NAMALWA (cell line): ENCODE data around the gene PLXNB2.
A peak's percentile ranks its signal among the peaks of the same experiment; 100 is the strongest.

ENCODE experiments used
- DNase-seq: peaks from one replicate; pipeline ENCODE4 v3.0.0-alpha.2; 2015; ENCODE audit warnings: low spot score

PLXNB2 gene, protein sequence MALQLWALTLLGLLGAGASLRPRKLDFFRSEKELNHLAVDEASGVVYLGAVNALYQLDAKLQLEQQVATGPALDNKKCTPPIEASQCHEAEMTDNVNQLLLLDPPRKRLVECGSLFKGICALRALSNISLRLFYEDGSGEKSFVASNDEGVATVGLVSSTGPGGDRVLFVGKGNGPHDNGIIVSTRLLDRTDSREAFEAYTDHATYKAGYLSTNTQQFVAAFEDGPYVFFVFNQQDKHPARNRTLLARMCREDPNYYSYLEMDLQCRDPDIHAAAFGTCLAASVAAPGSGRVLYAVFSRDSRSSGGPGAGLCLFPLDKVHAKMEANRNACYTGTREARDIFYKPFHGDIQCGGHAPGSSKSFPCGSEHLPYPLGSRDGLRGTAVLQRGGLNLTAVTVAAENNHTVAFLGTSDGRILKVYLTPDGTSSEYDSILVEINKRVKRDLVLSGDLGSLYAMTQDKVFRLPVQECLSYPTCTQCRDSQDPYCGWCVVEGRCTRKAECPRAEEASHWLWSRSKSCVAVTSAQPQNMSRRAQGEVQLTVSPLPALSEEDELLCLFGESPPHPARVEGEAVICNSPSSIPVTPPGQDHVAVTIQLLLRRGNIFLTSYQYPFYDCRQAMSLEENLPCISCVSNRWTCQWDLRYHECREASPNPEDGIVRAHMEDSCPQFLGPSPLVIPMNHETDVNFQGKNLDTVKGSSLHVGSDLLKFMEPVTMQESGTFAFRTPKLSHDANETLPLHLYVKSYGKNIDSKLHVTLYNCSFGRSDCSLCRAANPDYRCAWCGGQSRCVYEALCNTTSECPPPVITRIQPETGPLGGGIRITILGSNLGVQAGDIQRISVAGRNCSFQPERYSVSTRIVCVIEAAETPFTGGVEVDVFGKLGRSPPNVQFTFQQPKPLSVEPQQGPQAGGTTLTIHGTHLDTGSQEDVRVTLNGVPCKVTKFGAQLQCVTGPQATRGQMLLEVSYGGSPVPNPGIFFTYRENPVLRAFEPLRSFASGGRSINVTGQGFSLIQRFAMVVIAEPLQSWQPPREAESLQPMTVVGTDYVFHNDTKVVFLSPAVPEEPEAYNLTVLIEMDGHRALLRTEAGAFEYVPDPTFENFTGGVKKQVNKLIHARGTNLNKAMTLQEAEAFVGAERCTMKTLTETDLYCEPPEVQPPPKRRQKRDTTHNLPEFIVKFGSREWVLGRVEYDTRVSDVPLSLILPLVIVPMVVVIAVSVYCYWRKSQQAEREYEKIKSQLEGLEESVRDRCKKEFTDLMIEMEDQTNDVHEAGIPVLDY (N-terminal part only)

DNA sequence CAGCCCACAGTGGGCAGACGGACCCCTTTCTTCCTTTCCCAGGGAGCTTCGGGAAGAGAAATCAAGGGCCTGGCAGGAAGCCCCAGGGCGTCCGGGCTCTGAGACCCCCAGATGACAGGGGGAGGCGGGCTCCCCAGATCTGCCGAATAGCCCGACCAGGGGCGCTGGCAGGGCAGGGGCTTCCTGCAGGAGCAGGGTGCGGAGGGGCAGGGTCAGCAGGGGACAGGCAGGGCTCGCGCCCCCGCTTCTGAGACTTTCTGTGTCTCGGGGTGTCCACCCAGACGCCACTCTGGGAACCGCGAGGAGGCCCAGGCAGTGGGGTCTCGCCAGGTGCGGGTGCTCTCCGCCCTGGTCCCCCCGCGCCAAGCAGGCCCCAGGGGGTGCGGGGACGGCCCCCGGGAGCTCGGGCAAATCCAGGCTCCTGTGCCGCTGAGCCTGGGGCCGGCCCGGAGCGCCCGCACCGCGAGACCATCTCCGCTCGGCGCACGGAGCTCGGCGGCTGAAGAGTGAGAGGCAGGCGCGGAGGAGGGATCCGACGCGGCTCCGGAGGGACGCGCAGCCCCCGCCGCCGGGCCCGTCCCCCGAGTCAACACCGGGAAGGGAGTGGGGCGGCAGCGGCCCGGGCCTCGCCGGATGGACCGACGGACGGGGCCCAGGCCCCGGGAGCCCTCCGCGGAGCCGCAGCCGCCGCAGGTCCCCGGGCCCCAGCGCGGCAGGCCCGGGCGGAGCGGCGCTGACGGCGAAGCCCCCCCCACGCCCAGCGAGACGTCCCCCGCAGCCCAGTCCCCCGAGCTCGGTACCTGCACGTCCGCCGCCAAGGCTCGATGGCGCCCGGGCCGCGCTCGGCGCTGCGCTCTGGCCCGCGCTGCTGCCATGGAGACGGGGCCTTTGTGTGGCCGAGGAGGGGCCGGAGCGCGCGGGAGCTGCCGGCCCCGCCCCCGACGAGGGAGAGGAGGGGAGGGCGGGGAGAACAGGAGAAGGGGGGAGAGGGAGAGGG, at the start of gene PLXNB2:
PLXNB2 (minus strand) TSS at position 894 of the 997 bp plus-strand sequence. CDS start 17,062 bp downstream, outside the sequence.
- DNase-seq = peak; percentile 76

DNA sequence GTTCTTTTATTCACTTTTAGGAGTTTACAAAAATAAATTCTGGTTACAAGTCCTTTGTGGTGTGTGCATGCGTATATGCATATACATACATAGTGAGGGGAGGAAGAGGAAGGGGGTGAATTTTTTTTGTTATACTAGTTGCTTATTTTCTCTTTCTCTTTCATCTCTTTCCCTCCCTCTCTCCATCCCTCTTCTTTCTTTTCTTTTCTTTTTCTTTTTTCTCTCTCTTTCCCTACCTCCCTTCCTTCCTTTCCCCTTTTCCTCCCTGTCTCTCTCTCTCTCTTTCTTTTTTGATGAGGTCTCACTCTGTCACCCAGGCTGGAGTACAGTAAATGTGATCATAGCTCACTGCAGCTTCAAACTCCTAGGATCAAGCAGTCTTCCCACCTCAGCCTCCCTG, 49.8 kb upstream of the PLXNB2 start:
- DNase-seq = no peak

DNA sequence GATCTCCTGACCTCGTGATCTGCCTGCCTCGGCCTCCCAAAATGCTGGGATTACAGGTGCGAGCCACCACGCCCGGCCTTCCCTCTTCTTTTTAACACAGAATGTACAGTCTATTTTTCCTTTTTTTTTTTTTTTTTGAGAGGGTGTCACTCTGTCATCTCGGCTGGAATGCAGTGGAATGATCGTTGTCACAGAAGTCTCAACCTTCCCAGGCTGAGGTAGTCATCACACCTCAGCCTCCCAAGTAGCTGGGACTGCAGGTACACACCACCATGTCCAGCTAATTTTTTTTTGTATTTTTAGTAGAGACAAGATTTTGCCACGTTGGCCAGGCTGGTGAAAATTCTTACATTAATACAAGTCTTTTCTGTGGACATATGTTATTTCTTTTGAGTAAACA, 48.7 kb upstream of the PLXNB2 start:
- DNase-seq = no peak

DNA sequence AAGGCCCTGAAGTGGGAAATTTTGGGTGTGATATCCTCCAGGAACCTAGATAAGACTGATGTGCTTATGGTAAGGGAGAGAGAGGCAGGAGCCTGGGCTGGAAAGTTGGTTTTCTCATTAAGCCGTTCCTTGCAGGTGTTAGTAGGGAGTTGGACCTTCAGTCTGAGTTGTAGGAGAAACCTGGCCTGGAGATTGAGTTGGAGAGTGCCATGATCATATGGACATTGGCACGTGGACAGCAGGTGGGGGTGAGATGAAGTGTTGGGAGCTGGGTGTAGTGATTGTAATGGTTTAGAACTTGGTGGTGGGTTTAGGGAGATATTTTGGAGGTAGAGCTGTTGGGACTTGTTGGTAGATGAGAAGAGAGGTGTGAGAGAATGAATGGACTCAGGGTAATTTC, 40.6 kb upstream of the PLXNB2 start:
- no peak for DNase-seq

DNA sequence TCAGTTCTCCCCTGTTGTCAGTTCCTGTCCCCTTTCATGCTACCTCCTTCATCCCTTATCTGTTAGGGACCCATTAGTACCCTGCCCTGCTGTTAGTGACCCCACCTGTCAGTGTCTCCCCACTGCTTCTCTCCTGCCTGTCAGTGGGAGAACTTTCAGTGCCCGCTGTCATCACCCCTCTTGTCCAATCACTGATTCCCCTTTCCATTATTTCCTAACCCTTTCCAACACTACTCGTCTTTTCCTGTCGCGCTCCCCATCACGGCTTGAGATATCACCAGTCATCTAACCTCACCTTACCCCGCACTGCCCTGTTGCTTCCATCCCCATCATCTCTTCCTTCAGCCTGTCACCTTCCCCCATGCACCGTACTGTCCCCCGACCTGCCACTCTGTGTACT, 39.7 kb upstream of the PLXNB2 start:
- no peak for DNase-seq

DNA sequence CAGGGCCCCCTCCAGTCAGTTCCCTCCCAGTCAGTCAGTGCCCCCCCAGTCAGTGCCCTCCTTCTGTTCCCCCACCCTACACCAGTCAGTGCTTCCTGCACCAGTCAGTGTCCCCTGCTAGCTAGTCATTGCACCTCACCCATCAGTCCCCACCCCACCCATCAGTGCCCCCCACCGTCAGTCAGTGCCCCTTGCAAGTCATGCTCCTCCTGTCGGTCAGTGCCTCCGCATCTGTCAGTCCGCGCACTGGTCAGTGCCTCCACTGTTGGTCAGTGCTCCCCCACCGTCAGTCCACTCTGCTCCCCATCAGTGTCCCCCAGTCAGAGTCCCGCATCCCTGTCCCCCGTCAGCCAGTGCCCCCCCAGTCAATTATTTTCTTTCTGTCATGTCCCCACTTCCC, 39.0 kb upstream of the PLXNB2 start:
- DNase-seq = no peak

DNA sequence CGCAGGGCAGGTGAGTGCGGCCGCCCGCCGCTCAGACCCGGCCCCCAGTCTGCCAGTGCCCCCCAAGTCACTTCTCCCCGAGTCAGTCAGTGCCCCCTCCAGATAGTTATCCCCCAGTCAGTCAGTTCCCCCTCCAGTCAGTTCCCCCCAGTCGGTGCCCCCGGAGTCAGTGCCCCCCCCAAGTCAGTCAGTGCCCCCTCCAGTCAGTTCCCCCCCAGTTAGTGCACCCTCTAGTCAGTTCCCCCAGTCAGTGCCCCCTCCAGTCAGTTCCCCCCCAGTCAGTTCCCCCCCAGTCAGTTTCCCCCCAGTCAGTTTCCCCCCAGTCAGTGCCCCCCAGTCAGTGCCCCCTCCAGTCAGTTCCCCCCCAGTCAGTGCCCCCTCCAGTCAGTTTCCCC, 36.1 kb upstream of the PLXNB2 start:
- DNase-seq = no peak

DNA sequence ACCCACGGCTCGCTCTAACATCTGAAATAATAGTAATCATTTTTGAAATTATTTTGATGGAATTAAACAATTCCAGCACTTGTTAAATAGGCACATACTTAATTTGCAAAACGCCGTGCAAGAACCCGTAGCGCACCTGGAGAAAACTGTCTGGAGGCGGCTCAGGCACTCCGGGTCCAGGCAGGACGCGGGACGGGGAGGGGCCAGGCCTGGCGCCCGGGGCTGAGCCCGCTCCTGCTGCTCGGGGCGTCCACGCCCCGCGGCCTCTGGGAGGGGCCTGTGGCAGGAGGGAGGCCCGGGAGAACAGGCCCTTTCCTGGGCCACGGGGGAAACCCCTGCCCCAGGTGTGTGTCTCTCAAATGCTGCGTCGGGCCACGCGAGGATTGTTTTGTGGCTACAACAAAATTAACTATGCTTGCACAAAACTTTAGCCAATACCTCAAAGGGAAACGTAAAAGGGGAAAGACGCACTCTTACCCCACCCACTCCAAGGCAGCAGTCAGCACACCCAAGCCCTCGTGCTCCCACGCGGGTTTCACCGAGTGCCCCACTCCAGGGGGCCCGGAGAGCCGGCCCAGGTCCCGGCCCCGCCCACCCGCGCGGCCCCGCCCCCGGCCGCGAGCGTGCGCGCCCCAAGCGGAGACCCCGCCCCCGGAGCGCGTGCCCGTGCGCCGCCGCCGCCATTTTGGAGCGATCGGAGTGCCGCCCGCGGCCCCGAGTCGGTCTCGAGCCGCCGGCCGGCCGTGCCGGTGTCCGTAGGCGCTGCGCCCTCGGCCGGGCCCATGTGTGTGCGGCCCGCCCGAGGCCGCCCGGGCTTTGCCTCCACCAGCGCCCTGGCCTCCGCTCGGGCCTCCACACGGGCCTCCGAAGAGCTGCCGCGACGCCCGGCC, 35.5 kb upstream of the PLXNB2 start, which contains the start of gene PPP6R2:
PPP6R2 (plus strand) TSS at position 677 of the 890 bp plus-strand sequence. CDS start 50,582 bp downstream, outside the sequence.
- peak; percentile 81 for DNase-seq

DNA sequence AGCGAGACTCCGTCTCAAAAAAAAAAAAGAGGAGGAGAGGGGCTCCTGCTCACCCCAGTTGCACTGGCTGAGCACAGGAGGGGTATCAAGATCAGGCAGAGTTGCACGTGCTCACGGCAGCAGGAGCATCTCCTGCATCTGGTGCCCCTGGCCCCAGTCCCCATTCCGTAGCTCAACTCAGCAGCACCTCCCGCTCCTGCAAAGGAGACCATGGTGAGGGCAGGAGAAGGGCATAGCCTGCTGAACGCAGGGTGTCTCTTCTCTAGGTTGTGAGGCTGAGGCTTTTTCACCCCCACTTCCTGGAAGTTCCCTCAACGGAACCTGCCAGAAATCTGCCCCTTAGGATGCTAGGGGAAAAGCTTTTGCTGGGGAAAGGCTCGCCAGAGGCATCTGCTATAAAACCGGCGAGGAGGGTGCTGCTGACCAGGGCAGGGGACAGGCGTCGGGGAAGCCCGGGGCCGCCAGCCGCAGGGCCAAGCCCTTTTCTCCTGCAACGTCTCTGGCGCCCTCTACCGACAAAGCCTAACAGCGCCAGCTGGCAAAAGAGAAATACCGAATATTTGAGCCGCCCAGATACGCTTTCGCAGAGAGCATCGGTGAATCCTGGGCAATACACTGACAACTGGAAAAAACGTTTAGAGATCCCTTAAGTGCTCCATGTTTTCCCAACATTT, 34.7 kb upstream of the PLXNB2 start:
- DNase-seq = peak; percentile 94

DNA sequence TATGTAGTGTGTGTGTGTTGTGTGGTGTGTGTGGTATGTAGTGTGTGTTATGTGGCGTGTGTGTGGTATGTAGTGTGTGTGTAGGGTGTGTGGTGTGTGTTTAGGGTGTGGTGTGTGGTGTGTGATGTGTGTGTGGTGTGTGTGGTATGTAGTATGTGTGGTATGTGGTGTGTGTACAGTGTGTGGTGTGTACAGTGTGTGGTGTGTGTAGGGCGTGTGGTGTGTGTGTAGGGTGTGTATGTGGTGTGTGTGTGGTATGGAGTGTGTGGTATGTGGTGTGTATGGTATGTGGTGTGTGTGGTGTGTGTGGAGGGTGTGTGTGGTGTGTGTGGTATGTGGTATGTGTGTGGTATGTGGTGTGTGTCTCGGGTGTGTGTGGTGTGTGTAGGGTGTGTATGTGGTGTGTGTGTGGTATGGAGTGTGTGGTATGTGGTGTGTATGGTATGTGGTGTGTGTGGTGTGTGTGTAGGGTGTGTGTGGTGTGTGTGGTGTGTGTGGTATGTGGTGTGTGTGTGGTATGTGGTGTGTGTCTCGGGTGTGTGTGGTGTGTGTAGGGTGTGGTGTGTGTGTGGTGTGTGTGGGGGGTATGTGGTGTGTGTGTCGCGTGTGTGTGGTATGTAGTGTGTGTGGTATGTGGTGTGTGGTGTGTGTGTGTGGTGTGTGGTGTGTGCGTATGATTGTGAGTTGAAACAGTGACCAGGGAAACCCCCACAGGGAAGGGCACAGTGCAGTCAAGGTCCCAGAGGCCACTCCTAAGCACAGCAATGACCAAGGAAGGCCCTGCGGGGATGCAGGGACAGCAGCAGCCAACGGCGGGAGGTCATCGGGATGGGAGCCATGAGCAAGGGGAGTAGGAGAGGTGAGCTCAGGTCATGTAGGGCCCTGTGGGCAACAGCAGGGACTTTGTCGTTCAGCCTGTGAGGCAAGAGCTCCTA, 32.8 kb upstream of the PLXNB2 start:
- DNase-seq = peak; percentile 63

DNA sequence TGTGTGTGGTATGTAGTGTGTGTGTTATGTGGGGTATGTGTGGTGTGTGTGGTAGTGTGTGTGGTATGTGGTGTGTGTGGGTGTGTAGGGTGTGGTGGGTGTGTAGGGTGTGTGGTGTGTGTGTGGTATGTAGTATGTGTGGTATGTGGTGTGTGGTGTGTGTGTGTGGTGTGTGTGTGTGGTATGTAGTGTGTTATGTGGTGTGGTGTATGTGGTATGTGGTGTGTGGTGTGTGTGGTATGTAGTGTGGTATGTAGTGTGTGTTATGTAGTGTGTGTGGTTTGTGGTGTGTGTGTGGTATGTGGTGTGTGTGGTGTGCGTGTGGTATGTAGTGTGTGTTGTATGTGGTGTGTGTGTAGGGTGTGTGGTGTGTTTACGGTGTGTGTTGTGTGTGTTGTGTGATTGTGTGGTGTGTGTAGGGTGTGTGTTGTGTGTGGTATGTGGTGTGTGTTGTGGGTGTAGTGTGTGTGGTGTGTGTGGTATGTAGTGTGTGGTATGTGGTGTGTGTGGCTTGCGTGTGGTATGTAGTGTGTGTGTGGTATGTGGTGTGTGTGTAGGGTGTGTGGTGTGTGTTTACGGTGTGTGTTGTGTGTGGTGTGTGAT, 31.5 kb upstream of the PLXNB2 start:
- DNase-seq = no peak

DNA sequence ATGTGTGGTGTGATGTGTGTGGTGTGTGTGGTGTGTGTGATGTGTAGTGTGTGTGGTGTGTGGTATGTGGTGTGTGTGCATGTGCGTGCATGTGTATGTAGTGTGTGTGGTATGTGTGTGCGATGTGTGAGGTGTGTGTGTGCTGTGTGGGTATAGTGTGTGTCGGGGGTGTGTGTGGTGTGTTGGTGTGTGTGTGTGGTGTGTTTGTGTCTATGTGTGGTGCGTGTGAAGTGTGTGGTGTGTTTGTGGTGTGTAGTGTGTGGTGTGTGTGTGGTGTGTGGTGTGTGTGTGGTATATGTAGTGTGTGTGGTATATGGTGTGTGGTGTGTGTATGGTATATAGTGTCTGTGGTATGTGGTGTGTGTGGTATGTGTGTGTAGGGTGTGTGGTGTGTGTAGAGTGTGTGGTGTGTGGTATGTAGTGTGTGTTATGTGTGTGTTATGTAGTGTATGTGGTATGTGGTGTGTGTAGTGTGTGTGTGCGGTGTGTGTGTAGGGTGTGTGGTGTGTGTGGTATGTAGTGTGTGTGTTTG, 30.7 kb upstream of the PLXNB2 start:
- DNase-seq = no peak

DNA sequence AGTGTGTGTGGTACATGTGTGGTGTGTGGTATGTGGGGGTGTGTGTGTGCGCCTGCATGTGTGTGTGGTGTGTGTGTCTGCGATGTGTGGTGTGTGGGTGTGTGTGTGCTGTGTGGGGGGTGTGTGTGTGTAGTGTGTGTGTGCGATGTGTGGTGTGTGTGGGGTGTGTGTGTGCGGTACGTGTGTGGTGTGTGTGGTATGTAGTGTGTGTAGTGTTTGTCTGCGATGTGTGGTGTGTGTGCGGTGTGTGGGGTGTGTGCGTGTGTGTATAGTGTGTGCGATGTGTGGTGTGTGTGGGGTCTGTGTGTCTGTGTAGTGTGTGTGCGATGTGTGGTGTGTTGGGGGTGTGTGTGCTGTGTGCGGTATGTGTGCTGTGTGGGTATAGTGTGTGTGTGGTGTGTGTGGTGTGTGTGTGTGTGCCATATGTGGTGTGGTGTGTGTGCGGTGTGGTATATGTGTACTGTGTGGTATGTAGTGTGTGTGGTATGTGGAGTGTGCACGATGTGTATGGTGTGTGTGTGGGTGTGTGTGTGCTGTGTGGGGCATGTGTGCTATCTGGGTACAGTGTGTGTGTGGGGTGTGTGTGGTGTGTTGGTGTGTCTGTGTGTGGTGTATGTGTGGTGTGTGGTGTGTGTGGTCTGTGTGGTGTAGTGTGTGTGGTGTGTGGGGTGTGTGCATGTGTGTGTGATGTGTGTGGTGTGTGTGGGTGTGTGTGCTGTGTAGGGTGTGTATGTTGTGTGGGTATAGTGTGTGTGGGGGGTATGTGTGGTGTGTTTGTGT, 30.0 kb upstream of the PLXNB2 start:
- DNase-seq = no peak

DNA sequence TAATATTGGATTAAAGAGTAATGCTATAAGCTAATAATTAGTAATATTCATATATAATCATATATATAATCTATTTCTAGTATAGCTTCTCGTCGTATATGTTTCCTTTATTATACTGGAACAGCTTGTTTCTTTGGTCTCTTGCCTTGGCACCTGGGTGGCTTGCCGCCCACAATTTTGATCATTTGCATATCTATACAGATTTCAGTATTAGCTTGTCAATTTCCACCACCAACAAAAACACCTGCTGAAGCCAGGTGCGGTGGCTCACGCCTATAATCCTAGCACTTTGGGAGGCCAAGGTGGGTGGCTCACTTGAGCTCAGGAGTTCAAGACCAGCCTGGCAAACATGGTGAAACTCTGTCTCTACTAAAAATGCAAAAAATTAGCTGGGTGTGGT, 27.0 kb upstream of the PLXNB2 start:
- peak; percentile 84 for DNase-seq

DNA sequence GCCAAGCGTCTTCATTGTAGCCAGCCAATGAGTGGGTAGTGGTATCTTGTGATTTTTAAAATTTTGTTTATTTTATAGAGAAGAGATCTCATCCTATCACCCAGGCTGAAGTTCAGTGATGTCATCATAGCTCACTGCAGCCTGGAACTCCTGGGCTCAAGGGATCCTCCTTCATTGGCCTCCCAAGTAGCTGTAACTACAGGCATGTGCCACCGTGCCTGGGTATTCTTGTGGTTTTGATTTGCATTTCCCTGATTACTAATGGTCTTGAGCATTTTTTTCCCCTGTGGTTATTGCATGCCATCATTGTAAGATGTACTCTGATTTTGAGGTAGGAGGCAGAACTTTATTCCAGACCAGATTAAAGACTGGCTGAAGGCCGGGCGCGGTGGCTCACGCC, 21.8 kb upstream of the PLXNB2 start:
- DNase-seq = no peak

DNA sequence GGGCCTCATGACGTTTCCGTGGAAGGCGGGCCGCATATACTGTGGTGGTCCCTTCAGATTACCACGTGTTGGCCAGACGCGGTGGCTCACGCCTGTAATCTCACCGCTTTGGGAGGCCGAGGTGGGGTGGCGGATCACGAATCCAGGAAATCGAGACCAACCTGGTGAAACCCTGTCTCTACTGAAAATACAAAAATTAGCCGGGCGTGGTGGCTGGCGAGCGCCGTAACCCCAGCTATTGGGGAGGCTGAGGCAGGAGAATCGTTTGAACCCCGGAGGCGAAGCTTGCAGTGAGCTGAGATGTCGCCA, 20.2 kb upstream of the PLXNB2 start:
- DNase-seq = no peak
